B cell (primary cell): ENCODE data around the gene TXNDC2. TPM values are rescaled to one million over a fixed set of nuclear protein-coding genes. Genes with fewer than 3 reads are reported as not detected.

Experiments used
- ATAC-seq: fragments of 200-7000 bp; cut with Tn5 transposase; one replicate; pipeline ENCODE4 v1.10.0; 2021; ENCODE audit warnings: low read depth, mild to moderate bottlenecking, moderate number of reproducible peaks, moderate library complexity
- CTCF ChIA-PET: fragments of 350-600 bp; sonication (Branson Sonifier 250); formaldehyde crosslinking; loops from one replicate; lab custom pipeline; 2021; ENCODE audit warnings: antibody characterized with exemption, inconsistent platforms; lab: Charles Lee
- POLR2A ChIA-PET: fragments of 350-600 bp; sonication (Branson Sonifier 250); formaldehyde crosslinking; loops from one replicate; lab custom pipeline; 2021; ENCODE audit warnings: antibody characterized with exemption; lab: Charles Lee
- DNase-seq: peaks from one replicate; pipeline ENCODE4 v3.0.0; 2013
- H2AFZ ChIP-seq: 2 replicates; pipeline ENCODE4 v1.6.1; 2012; ENCODE audit warnings: mild to moderate bottlenecking, low read depth, low read length; ENCODE audit not compliant: insufficient read depth, poor library complexity, severe bottlenecking
- H3K27ac ChIP-seq, 2 donors: 1 replicate in 1 of 2; 2 replicates in 1 of 2; pipeline ENCODE4 v1.5.1; 2012 to 2013; ENCODE audit warnings: low read length in 2 of 2, mild to moderate bottlenecking in 2 of 2, moderate library complexity in 1 of 2
- H3K27me3 ChIP-seq, 4 experiments: fragments of 200-600 bp in 1 of 4; sonication (generic) in 1 of 4; replicated peaks in 1 of 4; 1 replicate in 2 of 4; 2 replicates in 2 of 4; pipeline versions ENCODE4 v1.6.1 to v1.7.0; 2013 to 2016; ENCODE audit warnings: low read length in 3 of 4, mild to moderate bottlenecking in 2 of 4, mixed read lengths in 1 of 4, moderate library complexity in 1 of 4; ENCODE audit not compliant: insufficient read depth in 4 of 4, control insufficient read depth in 3 of 4; ENCODE audit errors: control extremely low read depth in 1 of 4
- H3K36me3 ChIP-seq, 2 experiments: replicated peaks in 1 of 2; 1 replicate in 1 of 2; 2 replicates in 1 of 2; pipeline versions ENCODE4 v1.6.1 to v1.7.1; 2013; ENCODE audit warnings: low read length in 1 of 2; ENCODE audit not compliant: insufficient read depth in 2 of 2, control insufficient read depth in 1 of 2; ENCODE audit errors: control extremely low read depth in 1 of 2, extremely low read depth in 1 of 2
- H3K4me1 ChIP-seq, 2 donors: fragments of 200-600 bp in 1 of 2; sonication (generic) in 1 of 2; 1 replicate in 1 of 2; 2 replicates in 1 of 2; pipeline versions ENCODE4 v1.5.1 to v1.6.1; 2013 to 2017; ENCODE audit warnings: low read length in 2 of 2; ENCODE audit not compliant: control insufficient read depth in 2 of 2, insufficient read depth in 2 of 2
- H3K4me2 ChIP-seq: replicated peaks from 2 replicates; pipeline ENCODE3; 2012; ENCODE audit warnings: mild to moderate bottlenecking, low read depth, low read length; ENCODE audit not compliant: poor library complexity, severe bottlenecking
- H3K4me3 ChIP-seq, 5 experiments: fragments of 200-600 bp in 1 of 5; sonication (generic) in 1 of 5; 1 replicate in 3 of 5; 2 replicates in 2 of 5; pipeline versions ENCODE4 v1.5.1 to v1.7.0; 2011 to 2016; ENCODE audit warnings: low read length in 4 of 5, mild to moderate bottlenecking in 4 of 5, low read depth in 2 of 5, control low read depth in 1 of 5, moderate library complexity in 1 of 5; ENCODE audit not compliant: insufficient read depth in 1 of 5; ENCODE audit errors: control extremely low read depth in 1 of 5, extremely low read depth in 1 of 5
- H3K79me2 ChIP-seq: fragments of 200-600 bp; sonication (generic); one replicate; pipeline ENCODE4 v1.6.0; 2016; ENCODE audit warnings: low read length; ENCODE audit not compliant: control insufficient read depth, insufficient read depth
- H3K9ac ChIP-seq: fragments of 200-600 bp; sonication (generic); 2 replicates; pipeline ENCODE4 v1.6.1; 2017; ENCODE audit warnings: mild to moderate bottlenecking, low read length, moderate library complexity
- H3K9me3 ChIP-seq, 3 donors: one replicate each; pipeline versions ENCODE4 v1.6.1 to v1.7.1; 2013; ENCODE audit warnings: low read length in 2 of 3; ENCODE audit not compliant: control insufficient read depth in 2 of 3, insufficient read depth in 1 of 3; ENCODE audit errors: control extremely low read depth in 1 of 3
- H4K20me1 ChIP-seq: 2 replicates; pipeline ENCODE4 v1.6.0; 2012; ENCODE audit warnings: mild to moderate bottlenecking, low read length; ENCODE audit not compliant: insufficient read depth, control insufficient read depth, poor library complexity, severe bottlenecking
- H3K27ac Mint-ChIP-seq: one replicate; pipeline ENCODE4 v1.8.0; 2021; ENCODE audit warnings: mixed read lengths
- H3K27me3 Mint-ChIP-seq: one replicate; pipeline ENCODE4 v1.8.0; 2021; ENCODE audit warnings: mixed read lengths
- H3K4me1 Mint-ChIP-seq: one replicate; pipeline ENCODE4 v1.8.0; 2021; ENCODE audit warnings: mixed read lengths
- H3K4me3 Mint-ChIP-seq: one replicate; pipeline ENCODE4 v1.8.0; 2021; ENCODE audit warnings: mixed read lengths
- H3K9me3 Mint-ChIP-seq: one replicate; pipeline ENCODE4 v1.8.0; 2022; ENCODE audit warnings: mixed read lengths; ENCODE audit not compliant: insufficient read depth
- EZH2 ChIP-seq: IDR thresholded peaks from 2 replicates; pipeline ENCODE4 v1.6.1; 2012; ENCODE audit warnings: borderline replicate concordance, low read depth, mild to moderate bottlenecking, moderate library complexity, low read length; ENCODE audit not compliant: insufficient read depth, poor library complexity, severe bottlenecking
- WGBS: methylation state at CpG from one replicate; pipeline ENCODE4 v1.1.5; 2013; ENCODE audit warnings: missing lambda C conversion rate; ENCODE audit not compliant: insufficient coverage; 5-methylcytosine and 5-hydroxymethylcytosine counted together
- intact Hi-C: fragments of 100-400 bp; cut with micrococcal nuclease; formaldehyde crosslinking; loops from one replicate; pipeline ENCODE4 v1.10.0; 2022
- polyA plus RNA-seq: library from polyadenylated mRNA; depleted of rRNA; stranded (reverse); fragments of >200 nt; gene quantifications from 2 replicates; pipeline ENCODE4 v1.2.3, GENCODE V29; 2012
- total RNA-seq, 2 donors: library from RNA; stranded (reverse); fragments of 120-200 nt in 1 of 2; gene quantifications; 1 replicate in 1 of 2; 2 replicates in 1 of 2; pipeline versions ENCODE4 v1.2.3 to v1.2.4, GENCODE V29; 2013 to 2022
- TF ChIP-seq, protein P1 (sequence below): fragments of 200-600 bp; IDR thresholded peaks from one replicate; pipeline ENCODE4 v1.8.0; 2022; ENCODE audit warnings: antibody characterized with exemption, mild to moderate bottlenecking

The TXNDC2 gene
- total and polyA plus RNA-seq, 2 donors (not counting 1 experiment from before 2014, with no cell fraction given): 0.07 to 0.22 TPM

DNA sequence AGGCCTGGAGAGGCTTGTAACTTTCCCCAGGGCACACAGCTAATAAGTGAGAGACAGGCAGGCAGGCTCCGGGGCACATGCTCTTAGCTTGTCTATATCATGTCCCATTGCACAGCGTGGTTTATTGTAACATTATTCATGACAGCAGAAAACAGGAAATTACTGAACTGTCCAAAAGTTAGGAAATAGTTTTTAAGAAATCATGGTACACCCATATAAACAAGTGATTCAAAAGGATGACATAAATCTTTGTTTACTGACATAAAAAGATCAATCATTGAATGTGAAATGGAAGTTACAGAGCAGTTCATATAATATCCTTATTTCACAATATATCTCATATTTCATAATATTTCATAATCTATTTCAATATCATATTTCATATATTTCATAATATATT is 34.3 kb upstream of the TXNDC2 start:
- peaks cover 0 to 14% of the 10 kb centered on the region in 2 experiments for H3K36me3 ChIP-seq
- no peak for DNase-seq
- no peak overlapping the region for H3K4me3 ChIP-seq
- H3K27ac Mint-ChIP-seq: no peak overlapping the region
- H3K27me3 ChIP-seq: no peaks in the 10 kb centered on the region
- ChIA-PET POLR2A (no interaction called here), CTCF (no interaction called here)
- H3K4me1 Mint-ChIP-seq: peaks cover 3% of the 10 kb centered on the region
- no peak for TF ChIP-seq EZH2
- TF ChIP-seq, protein P1, sequence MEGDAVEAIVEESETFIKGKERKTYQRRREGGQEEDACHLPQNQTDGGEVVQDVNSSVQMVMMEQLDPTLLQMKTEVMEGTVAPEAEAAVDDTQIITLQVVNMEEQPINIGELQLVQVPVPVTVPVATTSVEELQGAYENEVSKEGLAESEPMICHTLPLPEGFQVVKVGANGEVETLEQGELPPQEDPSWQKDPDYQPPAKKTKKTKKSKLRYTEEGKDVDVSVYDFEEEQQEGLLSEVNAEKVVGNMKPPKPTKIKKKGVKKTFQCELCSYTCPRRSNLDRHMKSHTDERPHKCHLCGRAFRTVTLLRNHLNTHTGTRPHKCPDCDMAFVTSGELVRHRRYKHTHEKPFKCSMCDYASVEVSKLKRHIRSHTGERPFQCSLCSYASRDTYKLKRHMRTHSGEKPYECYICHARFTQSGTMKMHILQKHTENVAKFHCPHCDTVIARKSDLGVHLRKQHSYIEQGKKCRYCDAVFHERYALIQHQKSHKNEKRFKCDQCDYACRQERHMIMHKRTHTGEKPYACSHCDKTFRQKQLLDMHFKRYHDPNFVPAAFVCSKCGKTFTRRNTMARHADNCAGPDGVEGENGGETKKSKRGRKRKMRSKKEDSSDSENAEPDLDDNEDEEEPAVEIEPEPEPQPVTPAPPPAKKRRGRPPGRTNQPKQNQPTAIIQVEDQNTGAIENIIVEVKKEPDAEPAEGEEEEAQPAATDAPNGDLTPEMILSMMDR: no peak
- no peaks in the 10 kb centered on the region for H4K20me1 ChIP-seq
- H3K27me3 Mint-ChIP-seq: no peaks in the 10 kb centered on the region
- ATAC-seq: no peak
- WGBS: no CpG with 5 or more reads among the region's 2 CpGs
- H3K9me3 ChIP-seq: no peaks in the 10 kb centered on the region
- no peaks in the 10 kb centered on the region for H3K79me2 ChIP-seq
- no peak overlapping the region for H3K9ac ChIP-seq
- H2AFZ ChIP-seq: no peak overlapping the region
- H3K9me3 Mint-ChIP-seq: no peaks in the 10 kb centered on the region
- intact Hi-C loops: no loop called here
- H3K27ac ChIP-seq: no peak overlapping the region
- peaks cover 0 to 5% of the 10 kb centered on the region in 2 donors for H3K4me1 ChIP-seq
- H3K4me3 Mint-ChIP-seq: no peak overlapping the region
- no peak overlapping the region for H3K4me2 ChIP-seq

DNA sequence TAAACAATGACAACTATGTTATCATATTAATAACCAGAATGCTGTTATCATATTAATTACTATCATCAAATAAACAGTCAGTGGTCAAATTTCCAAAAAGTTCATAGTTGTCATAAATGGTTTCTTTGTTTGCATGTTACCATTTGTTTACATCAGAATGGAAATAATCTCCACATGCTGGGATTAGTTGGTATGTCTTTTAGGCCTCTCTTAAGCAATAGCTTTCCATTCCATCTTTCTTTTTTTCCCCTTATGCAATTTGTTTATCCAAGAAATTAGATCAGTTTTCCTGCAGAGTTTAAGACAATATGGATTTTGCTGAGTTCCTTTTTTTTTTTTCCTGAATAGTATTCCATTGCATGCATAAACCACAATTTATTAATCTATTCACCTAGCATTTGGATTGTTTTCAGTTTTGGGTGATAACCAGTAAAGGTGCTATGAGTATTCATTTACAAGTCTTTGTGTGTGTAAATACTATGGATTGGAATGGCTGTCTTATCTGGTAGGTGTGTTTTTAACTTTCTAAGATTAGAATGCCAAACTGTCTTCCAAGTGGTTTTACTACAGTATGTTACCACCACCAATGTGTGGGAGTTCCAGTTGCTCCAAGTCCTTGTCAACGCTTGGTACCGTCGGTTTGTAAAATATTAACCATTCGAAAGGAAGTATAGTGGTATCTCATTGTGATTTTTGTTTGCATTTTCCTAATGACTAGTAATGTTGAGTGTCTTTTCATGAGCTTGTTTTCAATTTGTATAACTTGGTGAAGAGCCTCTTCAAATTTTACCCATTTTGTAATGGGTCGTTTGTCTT is 33.3 kb upstream of the TXNDC2 start:
- H3K79me2 ChIP-seq: no peaks in the 10 kb centered on the region
- DNase-seq (no peak), ATAC-seq (no peak)
- no peak overlapping the region for H3K4me3 ChIP-seq
- WGBS: no CpG with 5 or more reads among the region's 5 CpGs
- no peak overlapping the region for H3K4me3 Mint-ChIP-seq
- H2AFZ ChIP-seq: no peak overlapping the region
- no peaks in the 10 kb centered on the region for H3K27me3 Mint-ChIP-seq
- no peaks in the 10 kb centered on the region for H3K27me3 ChIP-seq
- no peaks in the 10 kb centered on the region for H3K9me3 ChIP-seq
- H4K20me1 ChIP-seq: no peaks in the 10 kb centered on the region
- CTCF ChIA-PET: no interaction called here
- H3K9me3 Mint-ChIP-seq: no peaks in the 10 kb centered on the region
- TF ChIP-seq, protein P1: no peak
- no peak for TF ChIP-seq EZH2
- intact Hi-C loops: no loop called here
- POLR2A ChIA-PET: no interaction called here
- peaks cover 0 to 5% of the 10 kb centered on the region in 2 donors for H3K4me1 ChIP-seq
- no peak overlapping the region for H3K4me2 ChIP-seq
- H3K4me1 Mint-ChIP-seq: peaks cover 3% of the 10 kb centered on the region
- H3K27ac ChIP-seq: no peak overlapping the region
- H3K9ac ChIP-seq: no peak overlapping the region
- peaks cover 0 to 14% of the 10 kb centered on the region in 2 experiments for H3K36me3 ChIP-seq
- H3K27ac Mint-ChIP-seq: no peak overlapping the region
